Skeletal muscle satellite cell (primary cell): ENCODE results near the gene HPS1.

Source experiments
- H3K27me3 ChIP-seq: 2 replicates; pipeline ENCODE4 v1.7.0; 2013; ENCODE audit warnings: low read length; ENCODE audit not compliant: control insufficient read depth, insufficient read depth
- H3K36me3 ChIP-seq: 2 replicates; pipeline ENCODE4 v1.7.0; 2013; ENCODE audit warnings: mild to moderate bottlenecking, control low read depth, low read length; ENCODE audit not compliant: insufficient read depth
- H3K4me1 ChIP-seq: 2 replicates; pipeline ENCODE4 v1.7.0; 2013; ENCODE audit warnings: low read length; ENCODE audit not compliant: control insufficient read depth, insufficient read depth
- H3K4me2 ChIP-seq: 2 replicates; pipeline ENCODE4 v1.7.0; 2013; ENCODE audit warnings: mild to moderate bottlenecking, low read length
- H3K4me3 ChIP-seq: 2 replicates; pipeline ENCODE4 v1.7.0; 2013; ENCODE audit warnings: low read length
- H3K9ac ChIP-seq: 2 replicates; pipeline ENCODE4 v1.7.0; 2013; ENCODE audit warnings: mild to moderate bottlenecking, low read depth, low read length, moderate library complexity
- H3K9me3 ChIP-seq: replicated peaks from 2 replicates; pipeline ENCODE4 v1.7.0; 2013; ENCODE audit warnings: mild to moderate bottlenecking, control low read depth, low read length

HPS1 gene

DNA sequence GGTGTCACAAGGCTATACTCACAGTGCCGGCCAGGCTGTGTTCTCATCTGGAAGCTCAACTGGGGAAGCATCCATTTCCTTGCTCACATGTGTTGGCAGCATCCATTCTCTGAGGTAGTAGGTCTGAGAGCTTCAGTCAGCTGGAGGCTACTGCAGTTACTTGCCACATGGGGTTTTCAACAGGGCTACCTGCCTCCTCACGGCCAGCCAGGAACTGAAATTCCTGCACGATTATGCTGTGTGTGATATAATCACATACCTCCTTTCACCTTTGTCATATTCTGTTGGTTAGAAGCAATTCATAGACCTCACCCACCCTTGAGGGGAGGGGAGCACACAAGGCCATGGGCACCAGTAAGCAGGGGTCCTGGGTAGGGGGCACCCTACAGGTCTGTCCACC, 69.2 kb downstream of the HPS1 start:
- Histone ChIP-seq H3K4me3 (no peak overlapping the region), H3K36me3 (no peaks in the 10 kb centered on the region), H3K9me3 (no peaks in the 10 kb centered on the region), H3K4me1 (peaks cover 27% of the 10 kb centered on the region), H3K27me3 (no peaks in the 10 kb centered on the region), H3K4me2 (no peak overlapping the region), H3K9ac (no peak overlapping the region)

DNA sequence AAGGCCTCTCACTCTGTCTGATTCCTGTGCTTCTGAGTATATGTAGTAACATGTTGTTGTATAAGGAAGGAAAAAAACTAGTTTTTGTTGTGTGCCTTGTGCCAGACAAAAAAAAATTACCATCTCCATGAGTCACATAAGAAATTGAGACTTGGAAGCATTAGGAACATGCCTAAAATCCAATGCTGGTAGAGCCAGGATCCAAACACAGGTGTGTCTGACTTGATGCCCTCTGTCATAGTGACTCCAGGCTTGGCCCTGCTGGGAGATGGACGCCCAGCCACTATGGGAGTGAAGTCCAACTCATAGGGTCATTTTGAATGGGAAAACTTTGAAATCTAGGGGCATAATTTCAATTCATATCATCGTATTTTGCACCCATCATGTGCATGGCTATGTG, 69.7 kb downstream of the HPS1 start:
- no peaks in the 10 kb centered on the region for H3K9me3 ChIP-seq
- peaks cover 27% of the 10 kb centered on the region for H3K4me1 ChIP-seq
- H3K36me3 ChIP-seq: no peaks in the 10 kb centered on the region
- H3K4me3 ChIP-seq: no peak overlapping the region
- H3K4me2 ChIP-seq: no peak overlapping the region
- no peaks in the 10 kb centered on the region for H3K27me3 ChIP-seq
- H3K9ac ChIP-seq: no peak overlapping the region

DNA sequence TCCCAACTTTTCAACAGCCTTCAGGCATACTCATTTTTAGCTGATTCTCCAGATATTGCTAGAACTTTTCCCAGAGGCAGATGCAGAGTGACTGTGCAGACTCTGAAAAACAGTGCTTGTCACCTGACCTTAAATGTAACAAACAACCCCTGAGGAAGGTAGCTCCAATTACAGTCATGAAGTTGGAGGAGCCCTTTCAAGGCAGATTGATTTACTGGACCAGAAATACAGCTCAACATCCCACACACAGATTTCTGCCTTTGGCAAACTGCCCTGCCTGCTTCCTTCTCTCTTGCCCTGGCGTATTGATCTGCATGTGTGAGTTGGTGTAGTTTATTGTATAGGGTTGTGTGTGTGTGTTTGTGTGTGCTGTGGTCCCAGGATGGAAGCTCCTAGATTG, 70.2 kb downstream of the HPS1 start:
- Histone ChIP-seq H3K9ac (no peak overlapping the region), H3K36me3 (no peaks in the 10 kb centered on the region), H3K27me3 (no peaks in the 10 kb centered on the region), H3K4me3 (no peak overlapping the region), H3K4me1 (peaks cover 27% of the 10 kb centered on the region), H3K4me2 (no peak overlapping the region), H3K9me3 (no peaks in the 10 kb centered on the region)

DNA sequence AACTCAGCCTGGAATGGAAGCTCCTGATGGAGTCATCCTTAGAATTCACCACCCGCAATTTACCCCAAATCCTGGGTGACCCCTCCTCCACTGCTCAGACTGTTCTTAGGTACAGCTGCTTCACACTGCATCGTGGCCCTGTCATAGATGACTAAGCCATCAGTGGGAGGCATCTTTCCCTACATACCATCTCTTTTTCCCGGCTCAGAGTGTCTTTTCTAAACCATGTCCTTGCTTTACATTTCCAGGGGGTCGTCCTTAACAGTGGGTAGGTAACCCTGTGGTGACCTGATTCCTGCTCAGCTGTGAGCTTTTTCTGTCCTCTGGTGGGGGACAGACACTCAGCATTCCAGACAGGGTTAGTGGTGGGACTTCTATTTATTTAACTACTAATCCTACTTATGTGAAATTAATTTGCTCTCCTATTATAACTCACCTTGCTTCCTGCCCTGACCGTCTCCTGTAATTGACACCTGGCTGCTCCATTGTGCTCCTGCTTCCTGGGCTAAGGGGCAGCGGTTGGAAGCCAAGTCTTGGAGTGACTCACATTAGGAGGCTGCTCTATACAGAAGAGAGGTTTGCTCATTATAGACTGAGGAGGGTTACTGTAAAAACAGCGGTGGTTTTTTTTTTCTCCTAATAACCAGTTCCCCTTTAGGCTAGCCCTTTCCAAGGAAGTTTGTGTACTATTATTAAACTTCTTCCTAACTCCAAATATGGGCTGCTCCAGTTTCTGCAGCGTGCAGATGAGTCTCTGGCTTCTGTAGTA, 72.3 kb downstream of the HPS1 start:
- Histone ChIP-seq H3K27me3 (no peaks in the 10 kb centered on the region), H3K9ac (peak overlapping the region; percentile 15), H3K4me3 (peak overlapping the region; percentile 49), H3K36me3 (no peaks in the 10 kb centered on the region), H3K4me2 (peak overlapping the region; percentile 60), H3K9me3 (no peaks in the 10 kb centered on the region), H3K4me1 (peaks cover 27% of the 10 kb centered on the region)

DNA sequence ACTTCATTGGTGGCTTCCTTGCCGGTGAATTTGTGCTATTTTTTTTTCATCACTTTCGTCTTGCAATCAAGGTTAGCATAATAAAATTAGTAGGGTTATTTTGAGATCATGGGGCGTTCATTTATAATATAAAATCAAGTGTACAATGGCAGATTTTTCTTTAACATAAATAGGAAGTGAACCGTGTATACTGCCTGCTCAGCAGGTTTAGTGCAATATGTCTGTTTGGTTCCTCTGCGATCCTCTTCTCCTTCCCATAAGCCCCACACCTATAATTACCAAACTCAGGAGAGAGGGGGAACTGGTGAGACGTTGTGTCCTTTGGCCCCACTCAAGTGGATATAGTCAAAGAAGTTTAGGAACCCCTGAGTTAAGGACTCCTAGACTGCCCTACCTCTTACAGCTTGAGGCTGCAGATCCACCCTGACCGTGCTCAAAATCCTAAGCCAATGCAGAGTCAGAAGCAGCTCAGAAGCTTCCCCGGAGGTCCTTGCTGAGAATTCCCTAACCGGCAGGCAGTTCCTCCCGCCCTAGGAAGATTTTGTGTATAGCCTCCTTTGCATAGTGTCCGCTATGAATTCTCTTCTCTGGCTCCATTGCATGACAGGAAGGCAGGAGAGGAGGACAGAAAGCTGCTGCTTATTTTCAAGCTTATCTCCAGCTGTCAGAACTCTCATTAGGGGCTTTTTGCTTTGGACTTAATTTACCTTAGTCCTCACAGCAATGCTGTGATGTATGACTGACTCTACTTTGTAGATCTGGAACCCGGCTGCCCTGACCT, 73.3 kb downstream of the HPS1 start:
- Histone ChIP-seq H3K4me3 (no peak overlapping the region), H3K4me1 (peaks cover 19% of the 10 kb centered on the region), H3K9ac (no peak overlapping the region), H3K4me2 (peak overlapping the region; percentile 60), H3K27me3 (no peaks in the 10 kb centered on the region), H3K9me3 (no peaks in the 10 kb centered on the region), H3K36me3 (no peaks in the 10 kb centered on the region)

DNA sequence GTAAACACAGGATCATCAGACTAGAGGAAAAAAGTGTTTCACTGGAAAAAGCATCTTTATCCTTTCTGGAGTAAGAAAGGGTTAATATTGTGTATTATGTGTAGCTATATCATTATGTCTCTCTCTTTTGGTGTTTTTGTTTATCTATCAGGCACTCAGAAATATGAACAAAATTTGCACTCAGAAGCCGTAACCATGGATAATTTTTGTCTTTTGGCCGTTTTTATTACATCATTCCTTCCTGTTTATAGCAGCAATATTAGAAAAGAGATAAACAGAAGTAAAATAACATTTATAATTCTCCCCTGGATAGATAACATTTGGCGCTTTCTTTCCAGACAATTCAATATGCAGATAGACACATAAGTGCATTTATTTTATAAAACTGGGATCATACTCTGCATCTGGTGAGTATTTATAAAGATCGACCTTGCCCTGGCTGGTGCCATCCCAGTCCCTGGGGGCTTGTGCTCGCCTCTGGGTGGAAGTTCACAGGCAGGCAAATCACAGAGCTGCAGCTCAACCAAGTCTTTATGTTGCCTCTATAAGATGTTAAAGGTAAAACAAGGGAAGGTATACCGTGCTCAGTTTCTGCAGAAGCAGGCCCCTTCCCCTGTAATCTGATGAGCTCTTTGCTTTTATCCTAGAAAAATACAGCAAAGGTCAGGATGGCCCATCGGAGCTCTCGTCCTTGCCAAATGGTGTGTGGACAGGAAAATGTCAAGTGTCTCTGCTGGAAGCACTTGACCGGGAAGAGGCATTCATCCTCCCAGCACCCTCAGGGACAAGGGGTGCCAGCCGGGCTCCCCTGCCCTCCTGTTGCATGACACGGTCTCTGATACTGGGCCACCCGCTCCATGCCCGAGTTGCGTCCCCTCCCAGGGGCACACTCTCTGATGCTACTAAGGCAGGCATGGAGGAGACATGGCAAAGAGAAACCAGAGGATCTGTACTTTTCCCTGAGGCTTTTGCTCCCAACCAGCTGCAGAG, 75.6 kb downstream of the HPS1 start:
- H3K36me3 ChIP-seq: no peaks in the 10 kb centered on the region
- H3K4me1 ChIP-seq: peaks cover 13% of the 10 kb centered on the region

DNA sequence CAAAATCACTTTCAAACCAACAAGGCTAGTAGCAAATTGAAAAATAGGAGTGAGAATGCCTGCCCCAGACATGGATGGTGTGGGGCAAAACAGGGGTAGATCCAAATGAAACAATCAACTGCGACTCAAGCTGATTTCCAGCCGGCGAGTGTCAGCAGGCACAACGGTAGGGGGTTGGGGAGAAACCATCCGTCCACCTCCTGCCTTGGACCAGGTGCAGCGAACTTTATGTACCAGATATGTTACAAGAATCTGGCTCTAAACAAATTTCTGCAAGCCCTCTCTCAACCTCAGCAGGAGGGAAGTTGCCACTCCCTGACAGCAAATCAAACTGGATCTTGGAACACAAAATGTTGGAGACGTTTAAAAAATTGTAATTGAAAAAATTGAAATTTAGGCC, 76.9 kb downstream of the HPS1 start:
- Histone ChIP-seq H3K36me3 (no peaks in the 10 kb centered on the region), H3K4me3 (no peak overlapping the region), H3K4me1 (peaks cover 10% of the 10 kb centered on the region), H3K27me3 (peaks cover 19% of the 10 kb centered on the region), H3K4me2 (no peak overlapping the region), H3K9me3 (no peaks in the 10 kb centered on the region), H3K9ac (no peak overlapping the region)

More for the DNA sequence above, 75.6 kb downstream of the HPS1 start:
- Histone ChIP-seq H3K9ac (no peak overlapping the region), H3K9me3 (no peaks in the 10 kb centered on the region), H3K27me3 (peaks cover 19% of the 10 kb centered on the region), H3K4me3 (no peak overlapping the region), H3K4me2 (no peak overlapping the region)

DNA sequence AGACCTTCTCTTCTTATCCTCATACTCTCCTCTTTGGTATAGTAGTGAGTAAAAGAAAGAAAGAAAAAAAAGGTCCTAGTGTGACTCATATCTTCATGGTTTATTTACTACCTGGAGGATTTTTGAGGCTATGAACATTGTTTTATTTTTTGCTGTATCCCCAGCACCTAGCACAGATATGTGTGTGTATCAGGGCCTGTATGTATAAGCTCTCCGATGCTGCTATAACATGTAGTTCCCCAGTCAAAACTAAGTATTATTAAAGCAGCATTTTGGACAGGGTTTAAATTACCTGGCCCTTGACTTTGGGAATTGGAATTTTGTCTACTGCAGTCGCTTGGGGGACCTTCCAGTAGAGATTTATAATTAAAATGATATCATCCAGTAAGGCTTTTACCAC, 78.1 kb downstream of the HPS1 start:
- Histone ChIP-seq H3K9ac (no peak overlapping the region), H3K4me3 (no peak overlapping the region), H3K27me3 (peaks cover 19% of the 10 kb centered on the region), H3K4me2 (no peak overlapping the region), H3K36me3 (no peaks in the 10 kb centered on the region), H3K4me1 (no peaks in the 10 kb centered on the region), H3K9me3 (no peaks in the 10 kb centered on the region)

DNA sequence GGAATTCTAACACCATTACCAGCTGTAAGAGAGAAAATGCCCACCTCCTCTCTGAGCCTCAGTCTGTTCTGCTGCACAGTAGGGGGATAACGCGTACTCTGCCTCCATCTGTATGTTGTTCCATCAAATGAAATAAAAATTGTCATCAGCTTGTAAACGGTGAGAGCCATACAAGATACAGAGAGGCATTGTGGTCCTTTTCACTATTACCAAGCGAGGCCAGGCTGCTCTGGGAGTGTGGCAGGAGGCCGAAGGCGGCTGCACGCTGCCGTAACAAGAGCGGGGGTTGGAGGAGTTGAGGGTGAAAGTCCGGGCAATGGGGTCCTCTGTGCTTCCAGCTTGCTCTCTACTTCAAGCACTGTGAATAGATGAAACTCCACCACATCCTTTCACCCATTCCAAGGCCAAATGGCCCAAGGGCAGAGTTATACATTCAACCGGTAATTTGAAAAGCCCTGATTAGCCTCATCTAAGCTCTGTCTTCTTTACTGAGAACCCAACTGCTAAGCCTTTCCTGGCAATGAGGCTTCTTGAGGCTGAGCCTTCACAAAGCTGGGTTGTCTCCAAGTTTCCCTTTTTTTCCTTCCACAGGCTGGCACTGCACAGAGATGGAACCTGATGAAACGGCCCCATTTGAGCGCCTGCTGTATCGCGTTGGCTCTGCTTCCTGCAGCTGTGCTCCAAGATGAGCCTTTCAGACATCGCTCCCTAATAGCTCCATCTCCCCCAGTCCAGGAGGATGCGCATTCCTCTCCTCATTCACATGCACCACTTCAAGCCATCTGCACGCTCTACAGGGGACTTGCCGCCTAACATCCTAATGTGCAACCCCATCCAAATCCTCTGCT, 78.9 kb downstream of the HPS1 start:
- Histone ChIP-seq H3K4me3 (no peak overlapping the region), H3K4me2 (no peak overlapping the region), H3K9me3 (no peaks in the 10 kb centered on the region), H3K36me3 (no peaks in the 10 kb centered on the region), H3K9ac (no peak overlapping the region), H3K4me1 (no peaks in the 10 kb centered on the region), H3K27me3 (peaks cover 19% of the 10 kb centered on the region)
